Testis (tissue), 3 donors: ENCODE data around the gene WDR45B. TPM values are rescaled to one million over a fixed set of nuclear protein-coding genes. Genes with fewer than 3 reads are reported as not detected.

Experiments
- DNase-seq: peaks from one replicate; pipeline ENCODE4 v3.0.0-alpha.2; 2019
- H3K27ac ChIP-seq, 2 donors: fragments of 200-600 bp; sonication (generic); one replicate each; pipeline ENCODE4 v1.5.1; 2019
- H3K27me3 ChIP-seq: fragments of 200-600 bp; sonication (generic); one replicate; pipeline ENCODE4 v1.5.1; 2019
- H3K36me3 ChIP-seq: fragments of 200-600 bp; sonication (generic); one replicate; pipeline ENCODE4 v1.5.1; 2017; ENCODE audit warnings: low read depth; ENCODE audit errors: missing control alignments
- H3K4me1 ChIP-seq: fragments of 200-600 bp; sonication (generic); one replicate; pipeline ENCODE4 v1.5.1; 2019
- H3K4me3 ChIP-seq, 2 donors: fragments of 200-600 bp; sonication (generic); one replicate each; pipeline ENCODE4 v1.5.1; 2017 to 2019
- H3K9me3 ChIP-seq: fragments of 200-600 bp; sonication (generic); one replicate; pipeline ENCODE4 v1.5.1; 2017
- POLR2A ChIP-seq: fragments of 450-650 bp; IDR thresholded peaks from one replicate; pipeline ENCODE4 v1.6.1; 2017; ENCODE audit warnings: antibody characterized with exemption, mild to moderate bottlenecking, moderate library complexity
- WGBS, 2 donors: methylation state at CpG; one replicate each; pipeline ENCODE4 v1.1.5; 2018; 5-methylcytosine and 5-hydroxymethylcytosine counted together
- intact Hi-C: fragments of 100-400 bp; cut with DNase I; formaldehyde crosslinking; loops from one replicate; pipeline ENCODE4 v1.15.1; 2023; ENCODE audit warnings: low total_unique reads
- polyA plus RNA-seq: library from polyadenylated mRNA; stranded (reverse); fragments of 350-450 nt; fragmentation: Illumina TruSeq; extraction: RNeasy Lipid Tissue Mini Kit (QIAGEN cat#74804); gene quantifications from one replicate; pipeline ENCODE4 v1.2.3, GENCODE V29; 2014; ENCODE audit warnings: low read depth, low replicate concordance; ENCODE audit not compliant: insufficient read depth
- total RNA-seq, 2 donors: library from RNA; depleted of rRNA; stranded (reverse); fragments of >200 nt; gene quantifications; one replicate each; pipeline ENCODE4 v1.2.3, GENCODE V29; 2016
- TF ChIP-seq, protein P1 (sequence below), 3 experiments: fragments of 450-650 bp in 2 of 3; fragments of 200-600 bp in 1 of 3; sonication (generic) in 1 of 3; IDR thresholded peaks; one replicate each; pipeline ENCODE4 v1.5.1; 2016 to 2019; ENCODE audit warnings: antibody characterized with exemption in 3 of 3, mild to moderate bottlenecking in 2 of 3, moderate library complexity in 1 of 3

The WDR45B gene
- total and polyA plus RNA-seq, 3 donors from 2014 or later, result 142 to 165 (median 163) TPM

DNA sequence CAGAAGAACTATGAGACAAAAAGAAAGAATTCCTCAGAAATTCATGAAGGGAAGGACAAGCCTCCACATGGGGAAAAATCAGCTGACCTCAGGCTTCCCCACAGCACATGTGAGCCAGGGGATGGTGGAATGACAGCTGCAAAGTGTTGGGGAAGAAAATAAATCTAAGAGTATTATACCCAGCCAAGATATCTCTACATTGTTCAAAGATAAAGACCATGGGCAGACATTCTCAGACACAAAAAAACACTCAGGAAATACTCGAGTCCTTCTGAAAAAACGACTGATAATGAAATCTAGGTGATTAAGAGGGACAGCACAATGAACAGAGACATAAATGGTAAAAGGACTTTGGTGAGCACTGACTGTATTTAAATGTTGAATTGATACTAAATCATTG is 46.4 kb upstream of the WDR45B start:
- no peaks in the 10 kb centered on the region for H3K9me3 ChIP-seq
- no peaks in the 10 kb centered on the region for H3K27me3 ChIP-seq
- H3K27ac ChIP-seq, result no peak overlapping the region
- intact Hi-C loops, result no loop called here
- no peaks in the 10 kb centered on the region for H3K36me3 ChIP-seq
- peaks cover 4% of the 10 kb centered on the region for H3K4me1 ChIP-seq
- no peak for TF ChIP-seq POLR2A
- TF ChIP-seq, protein P1, sequence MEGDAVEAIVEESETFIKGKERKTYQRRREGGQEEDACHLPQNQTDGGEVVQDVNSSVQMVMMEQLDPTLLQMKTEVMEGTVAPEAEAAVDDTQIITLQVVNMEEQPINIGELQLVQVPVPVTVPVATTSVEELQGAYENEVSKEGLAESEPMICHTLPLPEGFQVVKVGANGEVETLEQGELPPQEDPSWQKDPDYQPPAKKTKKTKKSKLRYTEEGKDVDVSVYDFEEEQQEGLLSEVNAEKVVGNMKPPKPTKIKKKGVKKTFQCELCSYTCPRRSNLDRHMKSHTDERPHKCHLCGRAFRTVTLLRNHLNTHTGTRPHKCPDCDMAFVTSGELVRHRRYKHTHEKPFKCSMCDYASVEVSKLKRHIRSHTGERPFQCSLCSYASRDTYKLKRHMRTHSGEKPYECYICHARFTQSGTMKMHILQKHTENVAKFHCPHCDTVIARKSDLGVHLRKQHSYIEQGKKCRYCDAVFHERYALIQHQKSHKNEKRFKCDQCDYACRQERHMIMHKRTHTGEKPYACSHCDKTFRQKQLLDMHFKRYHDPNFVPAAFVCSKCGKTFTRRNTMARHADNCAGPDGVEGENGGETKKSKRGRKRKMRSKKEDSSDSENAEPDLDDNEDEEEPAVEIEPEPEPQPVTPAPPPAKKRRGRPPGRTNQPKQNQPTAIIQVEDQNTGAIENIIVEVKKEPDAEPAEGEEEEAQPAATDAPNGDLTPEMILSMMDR (IDR thresholded peaks at IDR 0.05), result no peak
- WGBS, 2 donors, result 50 to 55% methylated on average over 2 of the region's 2 CpGs
- DNase-seq, result no peak
- H3K4me3 ChIP-seq, result no peak overlapping the region

- 90 to 94% methylated on average over 19 to 22 of the region's 22 CpGs for WGBS, 2 donors
- DNase-seq, result no peak
- no peaks in the 10 kb centered on the region for H3K36me3 ChIP-seq
- no peak overlapping the region for H3K4me3 ChIP-seq
- H3K27ac ChIP-seq, result no peak overlapping the region
- H3K4me1 ChIP-seq, result peaks cover 4% of the 10 kb centered on the region
- no peaks in the 10 kb centered on the region for H3K9me3 ChIP-seq
- H3K27me3 ChIP-seq, result no peaks in the 10 kb centered on the region
- TF ChIP-seq POLR2A, result no peak
- TF ChIP-seq, protein P1 (IDR thresholded peaks at IDR 0.05), result no peak
- intact Hi-C loops, result no loop called here
Measured at GRCh38 chr17:82693168-82693867, 45.1 kb upstream of the WDR45B start.

- H3K36me3 ChIP-seq, result no peaks in the 10 kb centered on the region
- intact Hi-C loops, result no loop called here
- H3K27me3 ChIP-seq, result no peaks in the 10 kb centered on the region
- TF ChIP-seq, protein P1 (IDR thresholded peaks at IDR 0.05), result no peak
- TF ChIP-seq POLR2A, result no peak
- DNase-seq, result no peak
- no peaks in the 10 kb centered on the region for H3K9me3 ChIP-seq
- no peak overlapping the region for H3K4me3 ChIP-seq
- WGBS, 2 donors, result 90 to 92% methylated on average over 6 to 16 of the region's 16 CpGs
- peaks cover 4% of the 10 kb centered on the region for H3K4me1 ChIP-seq
- H3K27ac ChIP-seq, result no peak overlapping the region
Measured at GRCh38 chr17:82692268-82692667, 44.0 kb upstream of the WDR45B start.

GRCh38 chr17:82691714-82692113 is 43.5 kb upstream of the WDR45B start:
- no peaks in the 10 kb centered on the region for H3K4me1 ChIP-seq
- no peaks in the 10 kb centered on the region for H3K9me3 ChIP-seq
- H3K4me3 ChIP-seq, result no peak overlapping the region
- intact Hi-C loops, result no loop called here
- WGBS, 2 donors, result 87 to 92% methylated on average over 13 to 14 of the region's 17 CpGs
- no peaks in the 10 kb centered on the region for H3K36me3 ChIP-seq
- H3K27ac ChIP-seq, result no peak overlapping the region
- no peak for TF ChIP-seq POLR2A
- TF ChIP-seq, protein P1 (IDR thresholded peaks at IDR 0.05), result no peak
- no peaks in the 10 kb centered on the region for H3K27me3 ChIP-seq
- DNase-seq, result no peak
